AG09309 (cell line): Measurements from ENCODE around the gene MS4A7.

Source experiments
- DNase-seq: peaks from one replicate; pipeline ENCODE4 v3.0.0-alpha.2; 2010; ENCODE audit warnings: low read depth
- H3K4me3 ChIP-seq: 2 replicates; pipeline ENCODE4 v1.5.1; 2011; ENCODE audit warnings: mild to moderate bottlenecking, low read depth, low read length, moderate library complexity; ENCODE audit not compliant: control insufficient read depth
- TF ChIP-seq, protein P1 (sequence below): IDR thresholded peaks from 2 replicates; pipeline ENCODE4 v1.5.1; 2011; ENCODE audit warnings: mild to moderate bottlenecking, low read depth, low read length, inconsistent platforms; ENCODE audit not compliant: insufficient read depth, control insufficient read depth; ENCODE audit errors: missing control alignments

The MS4A7 gene

DNA sequence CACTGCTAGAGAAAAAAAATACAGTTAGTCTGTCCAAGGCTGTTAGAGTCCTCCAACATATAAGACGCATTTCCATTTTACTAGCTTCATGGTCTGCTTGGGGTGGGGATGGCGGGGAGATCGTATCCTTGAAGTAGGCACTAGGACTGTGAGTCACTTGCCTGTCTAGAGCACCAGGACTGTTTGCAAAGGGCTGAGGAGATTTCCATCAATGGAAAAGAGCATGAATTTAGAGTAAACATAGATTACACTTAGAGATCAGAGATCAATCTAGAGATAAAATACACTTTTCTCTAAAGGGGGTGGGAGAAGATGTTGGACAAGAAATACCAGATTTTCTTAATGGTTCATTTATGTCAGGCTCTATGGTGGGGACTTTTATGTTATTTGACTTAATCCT is 1.7 kb upstream of the MS4A7 start:
- DNase-seq = no peak
- no peak overlapping the region for H3K4me3 ChIP-seq
- TF ChIP-seq, protein P1, sequence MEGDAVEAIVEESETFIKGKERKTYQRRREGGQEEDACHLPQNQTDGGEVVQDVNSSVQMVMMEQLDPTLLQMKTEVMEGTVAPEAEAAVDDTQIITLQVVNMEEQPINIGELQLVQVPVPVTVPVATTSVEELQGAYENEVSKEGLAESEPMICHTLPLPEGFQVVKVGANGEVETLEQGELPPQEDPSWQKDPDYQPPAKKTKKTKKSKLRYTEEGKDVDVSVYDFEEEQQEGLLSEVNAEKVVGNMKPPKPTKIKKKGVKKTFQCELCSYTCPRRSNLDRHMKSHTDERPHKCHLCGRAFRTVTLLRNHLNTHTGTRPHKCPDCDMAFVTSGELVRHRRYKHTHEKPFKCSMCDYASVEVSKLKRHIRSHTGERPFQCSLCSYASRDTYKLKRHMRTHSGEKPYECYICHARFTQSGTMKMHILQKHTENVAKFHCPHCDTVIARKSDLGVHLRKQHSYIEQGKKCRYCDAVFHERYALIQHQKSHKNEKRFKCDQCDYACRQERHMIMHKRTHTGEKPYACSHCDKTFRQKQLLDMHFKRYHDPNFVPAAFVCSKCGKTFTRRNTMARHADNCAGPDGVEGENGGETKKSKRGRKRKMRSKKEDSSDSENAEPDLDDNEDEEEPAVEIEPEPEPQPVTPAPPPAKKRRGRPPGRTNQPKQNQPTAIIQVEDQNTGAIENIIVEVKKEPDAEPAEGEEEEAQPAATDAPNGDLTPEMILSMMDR = no peak

- DNase-seq = no peak
- TF ChIP-seq, protein P1 = no peak
- H3K4me3 ChIP-seq = no peak overlapping the region
Measured at GRCh38 chr11:60377401-60378136, 763 bp upstream of the MS4A7 start.

DNA sequence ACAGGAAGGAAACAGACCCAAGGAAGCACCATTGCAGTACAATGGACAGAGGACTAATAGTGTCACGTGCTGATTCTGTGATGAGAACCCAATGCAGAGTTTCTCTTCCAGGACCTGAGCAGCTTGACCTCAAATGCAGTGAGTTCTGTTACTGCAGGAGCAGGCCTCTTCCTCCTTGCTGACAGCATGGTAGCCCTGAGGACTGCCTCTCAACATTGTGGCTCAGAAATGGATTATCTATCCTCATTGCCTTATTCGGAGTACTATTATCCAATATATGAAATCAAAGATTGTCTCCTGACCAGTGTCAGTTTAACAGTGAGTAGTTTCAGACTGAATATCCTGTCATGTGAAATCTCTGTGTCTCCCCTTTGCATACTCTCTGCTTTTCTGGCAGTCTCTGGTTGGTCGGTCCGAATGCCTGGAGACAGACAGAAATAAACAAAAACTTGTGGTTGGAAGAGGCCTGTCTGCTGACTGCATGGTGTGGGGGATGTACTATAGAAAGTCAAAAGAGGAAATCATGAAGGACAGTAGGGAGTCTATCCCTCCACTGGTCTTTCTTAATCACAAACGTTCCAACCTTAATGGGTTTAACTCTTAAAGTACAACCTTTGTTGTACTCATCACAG is 11.1 kb downstream of the MS4A7 start:
- H3K4me3 ChIP-seq = no peak overlapping the region
- no peak for DNase-seq

GRCh38 chr11:60390419-60390818 is 12.1 kb downstream of the MS4A7 start:
- TF ChIP-seq, protein P1 = no peak
- DNase-seq = no peak
- no peak overlapping the region for H3K4me3 ChIP-seq

More for the DNA sequence above, 11.1 kb downstream of the MS4A7 start:
- TF ChIP-seq, protein P1 = no peak

DNA sequence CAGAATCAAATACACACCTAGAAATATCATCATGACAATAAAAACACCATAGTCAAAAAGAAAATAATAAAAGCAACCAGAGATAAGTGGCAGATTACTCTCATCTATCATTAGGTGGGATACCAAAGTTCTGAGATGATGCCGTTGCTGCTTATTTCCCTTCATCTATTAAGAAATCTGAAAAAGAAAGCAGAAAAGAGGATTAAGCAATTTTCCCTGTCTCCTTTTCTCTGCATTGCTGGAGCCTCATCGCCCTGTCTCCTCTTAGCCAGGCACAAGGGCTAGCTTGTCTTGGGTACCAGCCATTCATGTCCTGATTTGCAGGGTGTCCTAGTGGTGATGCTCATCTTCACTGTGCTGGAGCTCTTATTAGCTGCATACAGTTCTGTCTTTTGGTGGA is 14.0 kb downstream of the MS4A7 start:
- TF ChIP-seq, protein P1 = no peak
- DNase-seq = no peak
- H3K4me3 ChIP-seq = no peak overlapping the region

- TF ChIP-seq, protein P1 = no peak
- DNase-seq = no peak
- H3K4me3 ChIP-seq = no peak overlapping the region
Measured at GRCh38 chr11:60393016-60393415, 14.7 kb downstream of the MS4A7 start.
